Measurements from ENCODE around the gene TAF9B. TPM values are rescaled to one million over a fixed set of nuclear protein-coding genes. Genes with fewer than 3 reads are reported as not detected.

The TAF9B gene
- total RNA-seq, 1 donor from 2014 or later = 19.9 TPM

Other genes with a start within 250 kb of the TAF9B start
- gene MAGT1, start 244.2 kb downstream of the TAF9B start, total RNA-seq = 66.8 and 74.6 TPM in 2 replicates
- gene COX7B, start 240.2 kb downstream of the TAF9B start, total RNA-seq = 178 and 197 TPM in 2 replicates
- 16.2 and 17.6 TPM in 2 replicates for gene ATP7A, start 229.0 kb downstream of the TAF9B start, total RNA-seq
- not detected in 2 replicates for gene PGAM4, start 170.0 kb downstream of the TAF9B start, total RNA-seq
- 157 and 166 TPM in 2 replicates for gene PGK1, start 35.4 kb downstream of the TAF9B start, total RNA-seq
- gene CYSLTR1, start 188.0 kb upstream of the TAF9B start, total RNA-seq = not detected in 2 replicates

All from osteocyte (in vitro differentiated cells).